K562 (cell line): ENCODE data around the gene HDHD3. TPM values are rescaled to one million over a fixed set of nuclear protein-coding genes. Genes with fewer than 3 reads are reported as not detected.
"Not testable (repeated sequence)": the region's sequence is repeated elsewhere in the genome, so short reads cannot be mapped to it uniquely, and the experiment has no call there.

Source experiments
- ATAC-seq: fragments of 200-7000 bp; cut with Tn5 transposase; 3 replicates; pipeline ENCODE4 v1.9.1; 2020; ENCODE audit warnings: moderate library complexity
- BruUV-seq: library from RNA; stranded (reverse); fragments of 400-500 nt; replicated peaks from 2 replicates; lab custom pipeline; 2021; lab: Mats Ljungman, UMichigan
- CTCF ChIA-PET: fragments of 300-600 bp; formaldehyde crosslinking; extraction: SDS; loops from one replicate; lab custom pipeline; 2021; ENCODE audit warnings: low intra/inter-chr PET ratio; lab: Yijun Ruan, JAX
- POLR2A ChIA-PET: fragments of 300-600, 350-650 bp; sonication (Branson Sonifier 250); formaldehyde crosslinking; extraction: SDS; loops from one replicate; lab custom pipeline; 2021; ENCODE audit warnings: antibody characterized with exemption, inconsistent platforms; lab: Yijun Ruan, JAX
- DNase-seq, 4 experiments: peaks; one replicate each; pipeline versions ENCODE4 v3.0.0 to v3.0.0-alpha.2; 2011 to 2018; ENCODE audit warnings: low spot score in 3 of 4, mixed read lengths in 3 of 4; ENCODE audit errors: extremely low read depth in 1 of 4
- FAIRE-seq: peaks from 2 replicates; lab custom pipeline; 2011; peaks lifted over from hg19 to GRCh38; lab: Jason Lieb, UNC
- H2AFZ ChIP-seq: 2 replicates; pipeline ENCODE4 v1.6.0; 2011; ENCODE audit warnings: low read depth, low read length, control low read depth, inconsistent platforms
- H3K27ac ChIP-seq: fragments of 200-600 bp; 3 replicates; pipeline ENCODE4 v1.8.0; 2011; ENCODE audit warnings: low read depth, mild to moderate bottlenecking, control low read depth, inconsistent platforms, low read length, moderate library complexity, mixed read lengths; ENCODE audit errors: extremely low read depth
- H3K27me3 ChIP-seq, 2 experiments: fragments of 300-600 bp in 1 of 2; 2 replicates in 1 of 2; 3 replicates in 1 of 2; pipeline versions ENCODE4 v1.6.0 to v1.8.0; 2011; ENCODE audit warnings: inconsistent platforms in 2 of 2, low read length in 2 of 2, mild to moderate bottlenecking in 1 of 2, mixed read lengths in 1 of 2, moderate library complexity in 1 of 2; ENCODE audit not compliant: control insufficient read depth in 2 of 2, insufficient read depth in 2 of 2
- H3K36me3 ChIP-seq: fragments of 300-600 bp; 3 replicates; pipeline ENCODE4 v1.8.0; 2011; ENCODE audit warnings: mild to moderate bottlenecking, low read length, inconsistent platforms; ENCODE audit not compliant: control insufficient read depth, insufficient read depth
- H3K4me1 ChIP-seq, 2 experiments: fragments of 200-600 bp in 1 of 2; replicated peaks in 1 of 2; 2 replicates in 1 of 2; 3 replicates in 1 of 2; pipeline versions ENCODE4 v1.5.1 to v1.8.0; 2011; ENCODE audit warnings: inconsistent platforms in 2 of 2, low read length in 2 of 2, mild to moderate bottlenecking in 1 of 2, mixed read lengths in 1 of 2, moderate library complexity in 1 of 2; ENCODE audit not compliant: control insufficient read depth in 2 of 2, insufficient read depth in 2 of 2
- H3K4me2 ChIP-seq: 2 replicates; pipeline ENCODE4 v1.6.1; 2011; ENCODE audit warnings: low read length, control low read depth, inconsistent platforms, mixed read lengths; ENCODE audit not compliant: insufficient read depth
- H3K4me3 ChIP-seq: fragments of 200-600 bp; sonication (generic), shearing (Covaris generic); 2 replicates; pipeline ENCODE4 v1.5.1; 2016; ENCODE audit warnings: control low read depth, inconsistent platforms
- H3K79me2 ChIP-seq: fragments of 200-600 bp; 3 replicates; pipeline ENCODE4 v1.8.0; 2011; ENCODE audit warnings: low read length, inconsistent platforms; ENCODE audit not compliant: control insufficient read depth, insufficient read depth
- H3K9ac ChIP-seq, 2 experiments: 2 replicates each; pipeline versions ENCODE4 v1.6.0 to v1.6.1; 2011; ENCODE audit warnings: low read depth in 2 of 2, low read length in 2 of 2, control low read depth in 1 of 2, inconsistent platforms in 1 of 2, mild to moderate bottlenecking in 1 of 2, mixed read lengths in 1 of 2; ENCODE audit not compliant: insufficient read depth in 1 of 2
- H3K9me1 ChIP-seq: one replicate; pipeline ENCODE4 v1.6.0; 2011; ENCODE audit warnings: inconsistent platforms, mild to moderate bottlenecking, low read length, moderate library complexity; ENCODE audit not compliant: control insufficient read depth, insufficient read depth
- H3K9me3 ChIP-seq: replicated peaks from 2 replicates; pipeline ENCODE4 v1.5.1; 2011; ENCODE audit warnings: low read depth, low read length, inconsistent platforms; ENCODE audit not compliant: control insufficient read depth, insufficient read depth
- H4K20me1 ChIP-seq: replicated peaks from 2 replicates; pipeline ENCODE4 v1.6.1; 2011; ENCODE audit warnings: low read length, inconsistent platforms, mixed read lengths; ENCODE audit not compliant: control insufficient read depth, insufficient read depth
- CEBPB ChIP-seq: fragments of 450-650 bp; IDR thresholded peaks from 2 replicates; pipeline ENCODE4 v1.6.1; 2016; ENCODE audit warnings: missing genetic modification characterization, missing compliant biosample characterization
- POLR2A ChIP-seq: fragments of 450-650 bp; conservative IDR thresholded peaks from 2 replicates; pipeline ENCODE4 v1.6.1; 2016
- SUPT5H ChIP-seq: fragments of 450-650 bp; IDR thresholded peaks from 2 replicates; pipeline ENCODE4 v1.6.1; 2016
- WGBS: fragments of 100-300 bp; shearing (Covaris generic); methylation state at CpG from one replicate; pipeline ENCODE4 v1.1.6; 2016; ENCODE audit warnings: low coverage, mixed read lengths; ENCODE audit not compliant: insufficient coverage; ENCODE audit errors: missing lambda C conversion rate; 5-methylcytosine and 5-hydroxymethylcytosine counted together
- in situ Hi-C: fragments of 300-500 bp; cut with MboI; formaldehyde crosslinking; loops from 4 replicates; pipeline ENCODE4 v1.15.0; 2018; ENCODE audit warnings: inconsistent platforms, mixed read lengths
- intact Hi-C: fragments of 100-400 bp; cut with micrococcal nuclease; formaldehyde crosslinking; loops from 2 replicates; pipeline ENCODE4 v1.14.2; 2022
- polyA plus RNA-seq, 8 experiments: library from polyadenylated mRNA; depleted of rRNA in 4 of 8; stranded (reverse) in 5 of 8; unstranded in 3 of 8; fragments of >200 nt; fragmentation: Nextera tagmentation in 2 of 8; fragmentation: Illumina TruSeq in 1 of 8; extraction: Ambion mirVana in 2 of 8; extraction: Trizol in 1 of 8; gene quantifications; 2 replicates each; pipeline versions ENCODE4 v1.2.1 to v1.2.3, GENCODE V29; 2011 to 2014; ENCODE audit warnings: inconsistent platforms in 1 of 8, missing spikeins in 1 of 8
- total RNA-seq, 7 experiments: library from RNA; depleted of rRNA in 6 of 7; stranded (reverse); fragments of >200 nt in 6 of 7; fragmentation: Illumina TruSeq in 2 of 7; extraction: Trizol in 2 of 7; gene quantifications; 2 replicates each; pipeline versions ENCODE4 v1.2.1 to v1.2.3, GENCODE V29; 2011 to 2021; ENCODE audit warnings: low replicate concordance in 1 of 7
- TF ChIP-seq, protein P1 (sequence below), 3 experiments: fragments of 200-800 bp in 1 of 3; sonication (Bioruptor generic) in 1 of 3; sonication (generic) in 1 of 3; formaldehyde crosslinking in 1 of 3; IDR thresholded peaks; 2 replicates each; pipeline versions ENCODE4 v1.6.1 to v1.8.0; 2016 to 2022; ENCODE audit warnings: mild to moderate bottlenecking in 2 of 3, missing compliant biosample characterization in 2 of 3, missing genetic modification characterization in 2 of 3, missing genetic modification reagents in 1 of 3

The HDHD3 gene
- total and polyA plus RNA-seq, 9 of the 15 experiments (the other 6 are each of a cell fraction or from before 2014, with no cell fraction given): 1.1 to 19.1 (median 10.9) TPM

DNA sequence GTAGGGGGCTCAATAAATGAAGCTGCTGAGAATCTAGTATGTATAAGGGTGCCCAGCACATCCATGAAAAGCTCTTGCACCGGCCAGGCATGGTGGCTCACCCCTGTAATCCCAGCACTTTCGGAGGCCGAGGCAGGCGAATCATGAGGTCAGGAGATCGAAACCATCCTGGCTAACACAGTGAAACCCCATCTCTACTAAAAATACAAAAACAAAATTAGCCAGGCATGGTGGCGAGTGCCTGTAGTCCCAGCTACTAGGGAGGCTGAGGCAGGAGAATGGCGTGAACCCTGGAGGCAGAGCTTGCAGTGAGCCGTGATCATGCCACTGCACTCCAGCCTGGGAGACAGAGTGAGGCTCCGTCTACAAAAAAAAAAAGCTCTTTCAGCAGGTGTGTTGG is 29.6 kb upstream of the HDHD3 start:
- WGBS: 94% methylated on average over 9 of the region's 9 CpGs
- peaks cover 29% of the 10 kb centered on the region for H3K36me3 ChIP-seq
- not testable (repeated sequence) for FAIRE-seq, H3K27ac ChIP-seq, H3K9ac ChIP-seq, BruUV-seq, H3K9me3 ChIP-seq, H2AFZ ChIP-seq, DNase-seq, H4K20me1 ChIP-seq, H3K4me3 ChIP-seq, H3K4me2 ChIP-seq, ATAC-seq, H3K27me3 ChIP-seq, H3K9me1 ChIP-seq
- peaks cover 24% of the 10 kb centered on the region for H3K79me2 ChIP-seq
- ChIA-PET POLR2A (interaction anchor here (0.6 kb wide), 1 partner anchor 19 kb away, joined by 3 read pairs; no protein-coding TSS in a partner anchor), CTCF (interaction anchor here (1.4 to 2.4 kb wide), 3 partner anchors 96 to 132 kb away, joined by 5 to 17 read pairs (median 14); partner anchors contain the start of genes CDC26 and PRPF4)
- in situ Hi-C loops: loop anchor here (5.0 kb wide), 1 partner anchor 104 kb away; the partner anchor contains the start of gene RNF183
- peaks cover 10 to 22% of the 10 kb centered on the region in 2 experiments; a peak in 4 of 5 replicates for H3K4me1 ChIP-seq
- intact Hi-C loops: loop anchor here (10.0 kb wide), 1 partner anchor 132 kb away; the partner anchor contains the start of genes CDC26 and PRPF4
- TF ChIP-seq SUPT5H: peak; percentile 65; the same call in 1 of the 2 replicates
- peak; percentile 55 for TF ChIP-seq POLR2A

DNA sequence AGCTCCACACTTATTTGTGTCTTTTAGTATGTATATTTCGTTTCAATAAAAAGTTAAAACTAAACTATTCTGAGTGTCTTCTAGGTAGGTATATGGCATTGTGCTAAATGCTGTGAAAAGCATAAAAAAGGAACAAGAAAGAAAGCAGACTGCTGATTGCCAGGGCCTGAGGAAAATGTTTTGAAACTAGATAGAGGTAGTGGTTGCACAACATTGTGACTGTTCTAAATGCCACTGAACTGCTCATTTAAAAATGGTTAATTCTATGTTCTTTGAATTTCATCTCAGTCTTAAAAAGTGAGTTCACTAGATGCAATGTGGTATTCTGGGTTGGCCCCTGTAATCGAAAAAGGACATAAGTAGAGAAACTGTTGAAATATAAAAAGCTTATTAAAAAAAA is 26.9 kb upstream of the HDHD3 start:
- TF ChIP-seq, protein P1, sequence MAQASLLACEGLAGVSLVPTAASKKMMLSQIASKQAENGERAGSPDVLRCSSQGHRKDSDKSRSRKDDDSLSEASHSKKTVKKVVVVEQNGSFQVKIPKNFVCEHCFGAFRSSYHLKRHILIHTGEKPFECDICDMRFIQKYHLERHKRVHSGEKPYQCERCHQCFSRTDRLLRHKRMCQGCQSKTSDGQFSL (CRISPR knock-in tag; IDR thresholded peaks at IDR 0.05): no peak
- TF ChIP-seq, protein P1 (tag; IDR thresholded peaks at IDR 0.05): no peak
- peak; percentile 82 for TF ChIP-seq CEBPB (tag)
- DNase-seq (no peak), FAIRE-seq (no peak), ATAC-seq (no peak)
- POLR2A ChIA-PET: interaction anchor here (0.8 to 1.0 kb wide), 2 partner anchors 129 to 247 kb away, joined by 3 read pairs; partner anchors contain the start of gene CDC26
- 16% methylated on average over 2 of the region's 2 CpGs for WGBS
- no TSS peak for BruUV-seq
- Histone ChIP-seq H3K4me3 (no peak overlapping the region), H3K36me3 (peaks cover 17% of the 10 kb centered on the region), H3K27ac (no peak overlapping the region), H3K9me3 (no peaks in the 10 kb centered on the region), H3K4me2 (no peak overlapping the region), H3K4me1 (peaks cover 11 to 30% of the 10 kb centered on the region in 2 experiments; a peak in 4 of 5 replicates), H2AFZ (no peak overlapping the region), H3K27me3 (no peaks in the 10 kb centered on the region), H3K9ac (no peak overlapping the region), H3K9me1 (no peaks in the 10 kb centered on the region), H4K20me1 (no peaks in the 10 kb centered on the region), H3K79me2 (peaks cover 8% of the 10 kb centered on the region)
- in situ Hi-C loops: no loop called here
- intact Hi-C loops: loop anchor here (10.0 kb wide), 1 partner anchor 129 kb away; the partner anchor contains the start of genes CDC26 and PRPF4
- CTCF ChIA-PET: interaction anchor here (1.4 kb wide), 1 partner anchor 95 kb away, joined by 4 read pairs; no protein-coding TSS in a partner anchor
